HUDEP-2 (cell line): Measurements from ENCODE around the gene ARG2.
"Not testable (repeated sequence)": the region's sequence is repeated elsewhere in the genome, so short reads cannot be mapped to it uniquely, and the experiment has no call there.

Experiments used
- DNase-seq, 76 experiments: peaks; one replicate each; lab custom pipeline; 2025; ENCODE audit not compliant: unreplicated experiment in 76 of 76; lab: John Stamatoyannopoulos, UW

ARG2 gene

DNA sequence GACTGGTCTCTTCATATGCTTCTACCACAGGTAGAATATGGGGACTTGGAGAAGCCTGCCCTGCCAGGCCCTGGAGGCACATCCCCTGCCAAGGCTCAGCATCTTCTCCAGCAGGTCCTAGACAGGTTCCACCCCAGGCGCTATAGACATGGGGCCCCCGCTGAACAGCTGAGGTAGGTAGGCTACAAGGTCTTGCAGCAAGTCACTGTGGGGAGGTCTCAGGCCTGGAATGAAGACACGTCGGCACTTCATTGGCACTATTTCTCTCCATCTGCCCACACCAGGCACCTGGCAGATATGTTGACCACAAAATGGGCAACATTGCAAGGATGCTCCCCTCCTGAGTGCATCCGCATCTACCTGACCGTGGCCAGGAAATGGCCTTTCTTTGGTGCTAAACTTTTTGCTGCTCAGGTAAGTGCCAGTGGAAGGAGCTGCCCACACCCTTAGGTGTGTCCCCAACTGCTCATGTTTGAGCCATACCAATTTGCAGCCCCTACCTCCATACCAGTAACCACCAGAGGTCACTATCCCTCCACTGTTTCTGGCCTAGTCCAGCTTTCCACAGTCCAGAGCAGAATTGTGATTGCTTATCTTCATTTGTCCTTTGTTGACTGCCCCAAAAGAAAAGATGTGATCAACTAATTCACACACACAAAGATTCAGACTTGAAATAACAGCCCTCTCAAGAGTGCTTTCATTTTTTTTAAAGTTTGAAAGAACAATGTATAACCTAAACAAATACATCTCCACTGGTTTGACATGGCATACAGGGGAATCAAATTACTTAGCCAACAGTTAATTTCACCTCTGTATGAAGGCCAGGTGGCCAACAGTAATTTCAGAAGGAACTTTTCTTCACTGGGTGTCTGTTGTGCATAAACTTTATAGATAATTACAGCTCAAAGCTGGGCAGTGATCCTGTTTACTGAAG is 35.7 kb upstream of the ARG2 start:
- DNase-seq = peak in 45 of 76 experiments; percentile 1 to 66 (median 32)

- no peak for DNase-seq
Measured at GRCh38 chr14:67584978-67585377, 34.7 kb upstream of the ARG2 start.

GRCh38 chr14:67586369-67586768 is 33.4 kb upstream of the ARG2 start:
- no peak for DNase-seq

GRCh38 chr14:67589204-67589770 is 30.4 kb upstream of the ARG2 start:
- DNase-seq = no peak

GRCh38 chr14:67593650-67594049 is 26.1 kb upstream of the ARG2 start:
- not testable (repeated sequence) for DNase-seq

DNA sequence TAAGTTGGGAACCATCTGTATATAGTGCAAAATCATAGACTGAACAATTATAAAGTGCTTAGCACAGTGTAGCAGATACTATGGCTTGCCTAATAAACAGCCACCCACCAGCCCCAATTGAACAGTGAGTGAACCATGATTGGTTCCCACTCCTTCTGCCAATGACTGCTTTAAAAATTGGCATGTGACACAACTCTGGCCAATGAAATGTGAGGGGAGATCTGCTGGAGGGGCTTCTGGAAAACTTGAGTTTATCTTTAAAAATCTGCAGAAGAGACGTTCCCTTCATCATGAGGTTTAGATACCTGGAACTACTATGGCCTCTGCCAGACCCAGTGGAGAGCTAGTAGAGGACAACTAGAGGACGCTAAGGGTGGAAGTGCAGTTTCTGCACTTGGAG is 24.3 kb upstream of the ARG2 start:
- no peak for DNase-seq

- DNase-seq = peak in 74 of 76 experiments; percentile 9 to 93 (median 83)
Measured at GRCh38 chr14:67599698-67600561, 19.8 kb upstream of the ARG2 start, which contains the start of gene PIGH. TSS of gene PIGH (minus strand) at chr14:67600268. CDS start at chr14:67600203, 65 bp downstream.

- DNase-seq = not testable (repeated sequence)
Measured at GRCh38 chr14:67600562-67600974, 19.2 kb upstream of the ARG2 start.

DNA sequence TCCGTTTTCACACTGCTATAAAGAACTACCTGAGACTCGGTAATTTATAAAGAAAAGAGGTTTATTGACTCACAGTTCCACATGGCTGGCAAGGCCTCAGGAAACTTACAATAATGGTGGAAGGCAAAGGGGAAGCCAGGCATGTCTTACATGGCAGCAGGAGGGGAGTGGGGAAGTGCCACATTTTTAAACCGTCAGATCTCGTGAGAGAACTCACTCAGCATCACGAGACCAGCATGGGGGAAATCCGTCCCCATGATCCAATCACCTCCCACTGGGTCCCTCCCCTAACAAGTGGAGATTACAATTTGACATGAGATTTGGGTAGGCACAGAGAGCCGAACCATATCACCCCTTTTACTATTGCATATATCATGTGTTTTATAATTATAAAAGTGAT is 17.6 kb upstream of the ARG2 start:
- DNase-seq = no peak

- DNase-seq = no peak
Measured at GRCh38 chr14:67602995-67603545, 16.6 kb upstream of the ARG2 start.

- no peak for DNase-seq
Measured at GRCh38 chr14:67607646-67608045, 12.1 kb upstream of the ARG2 start.

DNA sequence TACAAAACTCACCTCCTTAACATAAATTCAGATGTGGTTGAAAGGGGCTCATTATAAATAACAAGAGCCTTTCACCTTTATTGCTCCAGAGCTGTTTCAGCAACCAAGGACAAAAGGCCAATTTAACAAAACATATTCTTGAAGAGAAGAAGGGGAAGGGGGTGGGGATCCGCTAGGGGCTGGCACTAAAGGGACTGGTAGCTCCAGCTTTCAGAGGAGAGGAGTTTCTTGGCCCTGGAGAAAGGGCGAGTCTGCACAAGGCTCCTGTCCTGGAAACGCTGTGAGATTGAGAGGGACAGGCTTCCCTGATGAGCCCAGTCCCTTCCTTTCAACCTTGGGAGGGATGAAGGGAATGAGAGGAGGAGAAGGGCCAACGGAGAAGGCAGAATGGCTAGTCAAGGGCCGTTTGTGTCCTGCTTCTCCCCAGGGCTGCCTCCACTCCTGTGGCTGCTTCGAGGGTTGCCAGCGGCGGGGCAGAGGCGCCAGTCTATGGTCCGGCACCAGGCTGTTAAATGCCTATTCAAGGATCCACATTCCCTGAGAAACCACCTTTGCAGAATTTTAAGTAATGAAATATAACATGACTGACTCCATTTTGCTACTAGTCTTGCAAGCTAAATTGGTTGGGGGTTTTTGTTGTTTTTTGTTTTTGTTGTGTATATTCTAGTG is 9.9 kb upstream of the ARG2 start:
- DNase-seq = no peak

- DNase-seq = no peak
Measured at GRCh38 chr14:67610491-67610890, 9.2 kb upstream of the ARG2 start.

DNA sequence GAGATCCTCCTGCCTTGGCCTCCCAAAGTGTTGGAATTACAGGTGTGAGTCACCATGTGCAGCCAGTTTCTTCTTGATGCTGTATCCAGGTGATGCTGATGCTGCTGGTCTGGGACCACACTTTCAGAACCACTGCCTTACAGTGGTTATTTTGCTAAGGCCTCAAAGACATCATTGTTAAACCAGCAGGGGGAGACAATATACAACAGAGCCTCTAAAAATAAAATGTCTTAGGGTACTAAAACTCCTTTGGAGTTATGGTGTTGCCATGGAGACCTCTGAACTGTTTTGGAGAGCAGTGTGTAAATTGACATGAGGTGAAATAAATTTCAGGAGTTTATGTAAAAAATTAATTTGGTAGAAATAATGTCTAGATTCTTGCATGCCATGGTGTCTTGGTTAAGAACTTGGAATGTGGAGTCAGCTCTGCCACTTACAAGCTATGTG is 1.1 kb upstream of the ARG2 start:
- DNase-seq = peak in 34 of 76 experiments; percentile 3 to 78 (median 50)

DNA sequence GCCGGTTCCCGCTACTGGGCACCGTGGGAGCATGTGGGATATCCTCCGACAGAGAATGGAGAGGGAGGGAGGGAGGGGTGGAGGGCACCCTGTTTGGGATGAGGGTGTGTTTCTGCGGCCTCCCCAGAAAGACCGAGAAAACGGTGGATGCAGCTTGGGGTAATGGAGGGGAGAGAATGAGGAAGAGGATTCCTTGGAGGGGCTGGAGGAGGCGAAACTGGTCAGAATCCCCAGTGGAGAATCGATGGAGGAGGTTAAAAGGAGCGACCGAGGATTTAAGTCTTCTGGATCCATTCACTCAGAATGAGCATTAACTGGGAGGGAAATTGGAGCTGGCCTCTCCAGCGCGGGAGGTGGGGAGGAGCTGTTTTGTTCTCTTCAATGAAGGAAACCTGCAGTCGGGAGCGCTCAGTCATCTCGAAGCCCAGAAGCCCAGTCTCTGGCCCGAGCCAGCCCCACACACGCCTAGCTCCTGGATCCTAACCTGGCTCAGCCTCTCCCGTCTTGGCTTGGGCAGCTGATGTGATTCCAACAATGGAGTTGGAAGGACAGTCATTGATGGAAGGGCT is 581 bp downstream of the ARG2 start:
- DNase-seq = no peak

- peak in 1 of 76 experiments; percentile 5 for DNase-seq
Measured at GRCh38 chr14:67622675-67623074, 3.0 kb downstream of the ARG2 start.

- DNase-seq = no peak
Measured at GRCh38 chr14:67623114-67623513, 3.4 kb downstream of the ARG2 start.

DNA sequence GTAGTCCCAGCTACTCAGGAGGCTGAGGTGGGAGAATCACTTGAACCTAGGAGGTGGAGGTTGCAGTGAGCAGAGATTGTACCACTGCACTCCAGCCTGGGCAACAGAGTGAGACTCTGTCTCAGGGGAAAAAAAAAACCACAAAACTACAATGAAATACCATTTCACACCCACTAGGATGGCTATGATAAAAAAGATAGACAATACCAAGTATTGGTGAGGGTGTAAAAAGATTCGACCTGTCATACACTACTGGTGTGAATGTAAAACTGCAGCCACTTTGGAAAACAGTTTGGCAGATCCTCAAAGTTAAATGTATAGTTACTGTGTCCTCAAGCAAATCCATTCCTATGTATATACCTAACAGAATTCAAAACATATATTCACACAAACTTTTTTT is 6.4 kb downstream of the ARG2 start:
- not testable (repeated sequence) for DNase-seq

- DNase-seq = no peak
Measured at GRCh38 chr14:67627519-67627918, 7.8 kb downstream of the ARG2 start.

DNA sequence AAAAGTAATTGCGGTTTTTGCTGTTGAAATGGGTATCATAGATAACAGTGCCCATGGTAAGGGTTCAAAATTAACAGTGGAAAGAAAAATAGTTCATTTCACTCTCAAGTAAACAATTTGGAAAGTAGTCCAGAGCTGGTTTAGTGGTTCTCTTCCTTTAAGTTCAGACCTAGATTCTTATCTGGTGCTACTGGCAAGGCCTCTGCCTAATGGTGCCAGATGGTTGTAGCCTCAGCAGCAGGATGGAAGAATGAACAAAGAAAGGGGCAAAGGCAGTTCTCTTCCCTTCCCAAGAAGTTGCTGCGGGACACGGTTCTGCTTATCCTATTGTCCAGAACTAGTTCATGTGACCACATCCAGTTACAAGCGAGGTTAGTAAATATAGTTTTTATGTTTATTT is 10.5 kb downstream of the ARG2 start:
- DNase-seq = peak in 2 of 76 experiments; percentile 12
